DOHH2 (cell line): ENCODE data around the gene HYAL2.

Experiments used
- EZH2phosphoT487 ChIP-seq: fragments of 200-600 bp; sonication (generic); IDR thresholded peaks from 2 replicates; pipeline ENCODE4 v1.6.1; 2017; ENCODE audit warnings: borderline replicate concordance, mild to moderate bottlenecking, antibody characterized with exemption, low read length, moderate library complexity, mixed read lengths
- TF ChIP-seq, protein P1 (sequence below): fragments of 200-600 bp; sonication (generic); IDR thresholded peaks from one replicate; pipeline ENCODE4 v1.5.1; 2014; ENCODE audit warnings: antibody characterized with exemption, mild to moderate bottlenecking, low read depth, low read length; ENCODE audit not compliant: poor library complexity, severe bottlenecking

DNA sequence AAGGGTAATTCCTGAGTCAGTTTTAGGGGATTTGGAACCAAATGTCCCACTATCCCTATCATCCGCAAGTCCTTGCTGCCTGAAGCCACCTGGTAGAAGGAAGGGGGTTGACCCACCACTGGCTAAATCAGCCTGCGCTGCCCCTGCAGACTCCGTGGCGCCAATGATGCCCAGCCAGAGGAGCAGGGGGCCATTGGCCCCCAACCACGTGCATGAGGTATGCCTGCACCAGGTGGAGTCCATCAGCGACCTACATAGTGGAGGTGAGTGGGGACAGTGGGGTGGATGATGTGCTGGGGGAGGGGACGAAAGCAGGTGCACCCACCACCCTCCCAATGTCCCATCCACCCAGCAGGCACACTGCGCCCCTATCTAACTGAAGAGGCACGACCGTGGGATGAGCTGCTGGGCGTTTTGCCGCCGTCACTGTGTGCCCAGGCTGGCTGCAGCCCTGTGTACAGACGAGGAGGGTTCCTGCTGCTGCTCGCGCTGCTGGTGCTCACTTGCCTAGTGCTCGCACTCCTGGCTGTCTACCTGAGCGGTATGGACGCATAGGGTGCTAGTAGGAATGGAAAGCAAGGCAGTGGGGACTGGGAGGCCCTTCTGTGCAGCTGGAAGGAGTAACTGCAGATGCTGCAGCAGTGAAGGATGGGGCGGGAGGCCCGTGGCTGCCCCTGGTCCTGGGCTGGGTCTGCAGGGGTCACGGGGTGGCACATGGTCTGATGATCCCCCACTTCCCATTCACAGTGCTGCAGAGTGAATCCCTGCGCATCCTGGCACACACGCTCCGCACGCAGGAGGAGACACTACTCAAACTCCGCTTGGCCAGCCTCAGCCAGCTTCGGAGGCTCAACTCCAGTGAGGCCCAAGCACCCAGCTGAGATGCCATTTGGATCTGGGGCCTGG is 36.0 kb downstream of the HYAL2 start:
- no peak for TF ChIP-seq EZH2phosphoT487
- TF ChIP-seq, protein P1, sequence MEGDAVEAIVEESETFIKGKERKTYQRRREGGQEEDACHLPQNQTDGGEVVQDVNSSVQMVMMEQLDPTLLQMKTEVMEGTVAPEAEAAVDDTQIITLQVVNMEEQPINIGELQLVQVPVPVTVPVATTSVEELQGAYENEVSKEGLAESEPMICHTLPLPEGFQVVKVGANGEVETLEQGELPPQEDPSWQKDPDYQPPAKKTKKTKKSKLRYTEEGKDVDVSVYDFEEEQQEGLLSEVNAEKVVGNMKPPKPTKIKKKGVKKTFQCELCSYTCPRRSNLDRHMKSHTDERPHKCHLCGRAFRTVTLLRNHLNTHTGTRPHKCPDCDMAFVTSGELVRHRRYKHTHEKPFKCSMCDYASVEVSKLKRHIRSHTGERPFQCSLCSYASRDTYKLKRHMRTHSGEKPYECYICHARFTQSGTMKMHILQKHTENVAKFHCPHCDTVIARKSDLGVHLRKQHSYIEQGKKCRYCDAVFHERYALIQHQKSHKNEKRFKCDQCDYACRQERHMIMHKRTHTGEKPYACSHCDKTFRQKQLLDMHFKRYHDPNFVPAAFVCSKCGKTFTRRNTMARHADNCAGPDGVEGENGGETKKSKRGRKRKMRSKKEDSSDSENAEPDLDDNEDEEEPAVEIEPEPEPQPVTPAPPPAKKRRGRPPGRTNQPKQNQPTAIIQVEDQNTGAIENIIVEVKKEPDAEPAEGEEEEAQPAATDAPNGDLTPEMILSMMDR = no peak
